Erythroblast (primary cell): ENCODE results near the gene RHBDD3.

Experiments used
- DNase-seq, 2 experiments: peaks; one replicate each; lab custom pipeline; 2025; lab: John Stamatoyannopoulos, UW
- GATA1 ChIP-seq: IDR thresholded peaks from 2 replicates; pipeline ENCODE4 v1.6.1; 2011; ENCODE audit warnings: low read depth, mild to moderate bottlenecking, control low read depth, low read length, moderate library complexity
- POLR2A ChIP-seq: IDR thresholded peaks from 2 replicates; pipeline ENCODE4 v1.6.1; 2011; ENCODE audit warnings: mild to moderate bottlenecking, low read length

RHBDD3 gene

GRCh38 chr22:29218758-29219408 is 48.9 kb downstream of the RHBDD3 start:
- no peak for DNase-seq
- TF ChIP-seq GATA1: no peak
- peak; percentile 40 for TF ChIP-seq POLR2A

- no peak for DNase-seq
These were observed 49.7 kb downstream of the RHBDD3 start for GRCh38 chr22:29217827-29218757.

GRCh38 chr22:29216873-29217666 is 50.7 kb downstream of the RHBDD3 start:
- no peak for DNase-seq
- no peak for TF ChIP-seq GATA1
- peak; percentile 37 for TF ChIP-seq POLR2A

More at GRCh38 chr22:29217827-29218757, 49.7 kb downstream of the RHBDD3 start:
- TF ChIP-seq POLR2A (no peak), GATA1 (no peak)

- TF ChIP-seq GATA1 (no peak), POLR2A (no peak)
- DNase-seq: no peak
These were observed 51.5 kb downstream of the RHBDD3 start for GRCh38 chr22:29216011-29216872.

- no peak for TF ChIP-seq POLR2A
- no peak for TF ChIP-seq GATA1
- no peak for DNase-seq
These were observed 52.5 kb downstream of the RHBDD3 start for GRCh38 chr22:29215012-29215860.

- no peak for TF ChIP-seq POLR2A
- no peak for TF ChIP-seq GATA1
- DNase-seq: no peak
These were observed 53.5 kb downstream of the RHBDD3 start for GRCh38 chr22:29214232-29214631.

- TF ChIP-seq GATA1 (no peak), POLR2A (no peak)
- DNase-seq: no peak
These were observed 54.3 kb downstream of the RHBDD3 start for GRCh38 chr22:29213493-29213892.

GRCh38 chr22:29212743-29213142 is 55.0 kb downstream of the RHBDD3 start:
- TF ChIP-seq POLR2A (no peak), GATA1 (no peak)
- no peak for DNase-seq

- no peak for TF ChIP-seq POLR2A
- no peak for TF ChIP-seq GATA1
- DNase-seq: no peak
These were observed 56.3 kb downstream of the RHBDD3 start for GRCh38 chr22:29211466-29211865.

GRCh38 chr22:29211066-29211465 is 56.7 kb downstream of the RHBDD3 start:
- no peak for DNase-seq
- no peak for TF ChIP-seq POLR2A
- TF ChIP-seq GATA1: no peak
